Measurements from ENCODE around the gene GRAMD2A. TPM values are rescaled to one million over a fixed set of nuclear protein-coding genes. Genes with fewer than 3 reads are reported as not detected.
A peak's percentile ranks its signal among the peaks of the same experiment; 100 is the strongest.

GRAMD2A gene
- total and polyA plus RNA-seq, 5 donors: 0.14 to 0.71 (median 0.44) TPM; not detected in 1

GRCh38 chr15:72183781-72184164, 13.8 kb downstream of the GRAMD2A start:
- intact Hi-C loops (cut with DNase I): no loop called here
- Histone ChIP-seq H3K4me3 (ENCODE audit: low read length) (no peak overlapping the region), H3K27me3 (ENCODE audit: control insufficient read depth, insufficient read depth) (no peaks in the 10 kb centered on the region), H3K9me3 (ENCODE audit: control insufficient read depth, low read length) (no peaks in the 10 kb centered on the region), H3K4me1 (ENCODE audit: control insufficient read depth, insufficient read depth, low read length) (peaks cover 7% of the 10 kb centered on the region), H3K27ac (ENCODE audit: low read length) (no peak overlapping the region)
- ATAC-seq (no peak), DNase-seq (no peak)
- 35% methylated on average over 12 of the region's 12 CpGs for WGBS

GRCh38 chr15:72182673-72183072, 14.9 kb downstream of the GRAMD2A start:
- H3K9me3 ChIP-seq (ENCODE audit: control insufficient read depth, low read length): no peaks in the 10 kb centered on the region
- no peak for ATAC-seq
- DNase-seq: no peak
- WGBS: 82% methylated on average over 3 of the region's 3 CpGs
- H3K27me3 ChIP-seq (ENCODE audit: control insufficient read depth, insufficient read depth): no peaks in the 10 kb centered on the region
- peaks cover 7% of the 10 kb centered on the region for H3K4me1 ChIP-seq (ENCODE audit: control insufficient read depth, insufficient read depth, low read length)
- no peak overlapping the region for H3K27ac ChIP-seq (ENCODE audit: low read length)
- H3K4me3 ChIP-seq (ENCODE audit: low read length): no peak overlapping the region
- intact Hi-C loops (cut with DNase I): no loop called here

- Histone ChIP-seq H3K4me1 (ENCODE audit: control insufficient read depth, insufficient read depth, low read length) (peaks cover 7% of the 10 kb centered on the region), H3K27ac (ENCODE audit: low read length) (no peak overlapping the region), H3K9me3 (ENCODE audit: control insufficient read depth, low read length) (no peaks in the 10 kb centered on the region), H3K4me3 (ENCODE audit: low read length) (no peak overlapping the region), H3K27me3 (ENCODE audit: control insufficient read depth, insufficient read depth) (no peaks in the 10 kb centered on the region)
- DNase-seq: no peak
- ATAC-seq: no peak
- 93% methylated on average over 3 of the region's 3 CpGs for WGBS
- intact Hi-C loops (cut with DNase I): no loop called here
Measured at GRCh38 chr15:72182244-72182643, 15.3 kb downstream of the GRAMD2A start.

- intact Hi-C loops (cut with DNase I): no loop called here
- Histone ChIP-seq H3K27me3 (ENCODE audit: control insufficient read depth, insufficient read depth) (no peaks in the 10 kb centered on the region), H3K4me3 (ENCODE audit: low read length) (no peak overlapping the region), H3K9me3 (ENCODE audit: control insufficient read depth, low read length) (no peaks in the 10 kb centered on the region), H3K27ac (ENCODE audit: low read length) (no peak overlapping the region), H3K4me1 (ENCODE audit: control insufficient read depth, insufficient read depth, low read length) (peaks cover 7% of the 10 kb centered on the region)
- WGBS: 90% methylated on average over 5 of the region's 5 CpGs
- ATAC-seq (no peak), DNase-seq (no peak)
Measured at GRCh38 chr15:72180761-72181324, 16.7 kb downstream of the GRAMD2A start.

- peak in 2 of 3 donors; percentile 64 to 72 for DNase-seq
- ATAC-seq: peak; percentile 30 to 68
Measured at GRCh38 chr15:72179950-72180581, 17.5 kb downstream of the GRAMD2A start.

GRCh38 chr15:72178976-72179585, 18.5 kb downstream of the GRAMD2A start:
- no peaks in the 10 kb centered on the region for H3K27me3 ChIP-seq (ENCODE audit: control insufficient read depth, insufficient read depth)
- H3K4me1 ChIP-seq (ENCODE audit: control insufficient read depth, insufficient read depth, low read length): peaks cover 5% of the 10 kb centered on the region
- DNase-seq (peak in 1 of 3 donors; percentile 23), ATAC-seq (no peak)
- H3K27ac ChIP-seq (ENCODE audit: low read length): no peak overlapping the region
- intact Hi-C loops (cut with DNase I): no loop called here
- H3K4me3 ChIP-seq (ENCODE audit: low read length): no peak overlapping the region
- 91% methylated on average over 13 of the region's 13 CpGs for WGBS
- H3K9me3 ChIP-seq (ENCODE audit: control insufficient read depth, low read length): no peaks in the 10 kb centered on the region

More at GRCh38 chr15:72179950-72180581, 17.5 kb downstream of the GRAMD2A start:
- 47% methylated on average over 16 of the region's 16 CpGs for WGBS
- no peak overlapping the region for H3K4me3 ChIP-seq (ENCODE audit: low read length)
- H3K27me3 ChIP-seq (ENCODE audit: control insufficient read depth, insufficient read depth): no peaks in the 10 kb centered on the region
- intact Hi-C loops (cut with DNase I): no loop called here
- H3K9me3 ChIP-seq (ENCODE audit: control insufficient read depth, low read length): no peaks in the 10 kb centered on the region
- peaks cover 7% of the 10 kb centered on the region for H3K4me1 ChIP-seq (ENCODE audit: control insufficient read depth, insufficient read depth, low read length)
- no peak overlapping the region for H3K27ac ChIP-seq (ENCODE audit: low read length)

- ATAC-seq: no peak
- intact Hi-C loops (cut with DNase I): no loop called here
- H3K4me1 ChIP-seq (ENCODE audit: control insufficient read depth, insufficient read depth, low read length): peaks cover 4% of the 10 kb centered on the region
- DNase-seq: no peak
- WGBS: 95% methylated on average over 3 of the region's 3 CpGs
- H3K4me3 ChIP-seq (ENCODE audit: low read length): no peak overlapping the region
- H3K9me3 ChIP-seq (ENCODE audit: control insufficient read depth, low read length): no peaks in the 10 kb centered on the region
- no peaks in the 10 kb centered on the region for H3K27me3 ChIP-seq (ENCODE audit: control insufficient read depth, insufficient read depth)
- no peak overlapping the region for H3K27ac ChIP-seq (ENCODE audit: low read length)
Measured at GRCh38 chr15:72176743-72177142, 20.8 kb downstream of the GRAMD2A start.

GRCh38 chr15:72176159-72176558, 21.4 kb downstream of the GRAMD2A start:
- no peak overlapping the region for H3K4me3 ChIP-seq (ENCODE audit: low read length)
- intact Hi-C loops (cut with DNase I): no loop called here
- DNase-seq (peak; percentile 45 to 85 (median 72)), ATAC-seq (peak; percentile 56 to 67)
- WGBS: 63% methylated on average over 6 of the region's 6 CpGs
- no peaks in the 10 kb centered on the region for H3K27me3 ChIP-seq (ENCODE audit: control insufficient read depth, insufficient read depth)
- H3K4me1 ChIP-seq (ENCODE audit: control insufficient read depth, insufficient read depth, low read length): peaks cover 4% of the 10 kb centered on the region
- no peaks in the 10 kb centered on the region for H3K9me3 ChIP-seq (ENCODE audit: control insufficient read depth, low read length)
- no peak overlapping the region for H3K27ac ChIP-seq (ENCODE audit: low read length)

- Histone ChIP-seq H3K9me3 (ENCODE audit: control insufficient read depth, low read length) (no peaks in the 10 kb centered on the region), H3K27ac (ENCODE audit: low read length) (no peak overlapping the region), H3K4me3 (ENCODE audit: low read length) (no peak overlapping the region), H3K27me3 (ENCODE audit: control insufficient read depth, insufficient read depth) (no peaks in the 10 kb centered on the region), H3K4me1 (ENCODE audit: control insufficient read depth, insufficient read depth, low read length) (peaks cover 4% of the 10 kb centered on the region)
- ATAC-seq: no peak
- intact Hi-C loops (cut with DNase I): no loop called here
- 90% methylated on average over 15 of the region's 15 CpGs for WGBS
- no peak for DNase-seq
Measured at GRCh38 chr15:72175186-72176044, 22.2 kb downstream of the GRAMD2A start.

- H3K27ac ChIP-seq (ENCODE audit: low read length): no peak overlapping the region
- no peak for DNase-seq
- no peaks in the 10 kb centered on the region for H3K27me3 ChIP-seq (ENCODE audit: control insufficient read depth, insufficient read depth)
- no peak for ATAC-seq
- no peak overlapping the region for H3K4me3 ChIP-seq (ENCODE audit: low read length)
- no peaks in the 10 kb centered on the region for H3K9me3 ChIP-seq (ENCODE audit: control insufficient read depth, low read length)
- intact Hi-C loops (cut with DNase I): no loop called here
- peaks cover 2% of the 10 kb centered on the region for H3K4me1 ChIP-seq (ENCODE audit: control insufficient read depth, insufficient read depth, low read length)
- WGBS: 66% methylated on average over 5 of the region's 5 CpGs
Measured at GRCh38 chr15:72174551-72175165, 22.9 kb downstream of the GRAMD2A start.
